PC-3 (cell line): ENCODE data around the gene MPC2. TPM values are rescaled to one million over a fixed set of nuclear protein-coding genes. Genes with fewer than 3 reads are reported as not detected.

Experiments
- ATAC-seq: fragments of 200-7000 bp; cut with Tn5 transposase; 2 replicates; pipeline ENCODE4 v1.9.1; 2020; ENCODE audit warnings: mild to moderate bottlenecking, moderate library complexity
- BruUV-seq: library from RNA; stranded (reverse); fragments of 400-500 nt; replicated peaks from 2 replicates; lab custom pipeline; 2021; lab: Mats Ljungman, UMichigan
- CTCF ChIA-PET: fragments of 300-600 bp; sonication (Branson Sonifier 250); formaldehyde crosslinking; loops from one replicate; lab custom pipeline; 2022; ENCODE audit warnings: antibody characterized with exemption; lab: Charles Lee
- POLR2A ChIA-PET: fragments of 300-600 bp; sonication (Branson Sonifier 250); formaldehyde crosslinking; loops from one replicate; lab custom pipeline; 2022; ENCODE audit warnings: antibody characterized with exemption; ENCODE audit not compliant: unreplicated experiment; lab: Charles Lee
- DNase-seq: peaks from one replicate; pipeline ENCODE4 v3.0.0-alpha.2; 2015
- H2AFZ ChIP-seq: fragments of 300-600 bp; sonication (generic); 2 replicates; pipeline ENCODE4 v1.6.0; 2016; ENCODE audit warnings: antibody characterized with exemption, low read length
- H3F3A ChIP-seq: fragments of 300-600 bp; sonication (generic); one replicate; pipeline ENCODE4 v1.6.0; 2017; ENCODE audit warnings: antibody characterized with exemption, low read length, control low read depth, mild to moderate bottlenecking; ENCODE audit not compliant: unreplicated experiment
- H3K27ac ChIP-seq: fragments of 300-600 bp; sonication (generic); 2 replicates; pipeline ENCODE4 v1.5.1; 2016; ENCODE audit warnings: mild to moderate bottlenecking, low read length
- H3K27me3 ChIP-seq: fragments of 300-600 bp; sonication (generic); 2 replicates; pipeline ENCODE4 v1.6.1; 2016; ENCODE audit warnings: low read length, mixed read lengths
- H3K36me3 ChIP-seq: fragments of 300-600 bp; sonication (generic); 2 replicates; pipeline ENCODE4 v1.6.1; 2016; ENCODE audit warnings: low read depth, mixed run types, low read length, mixed read lengths
- H3K4me1 ChIP-seq: fragments of 300-600 bp; sonication (generic); 2 replicates; pipeline ENCODE4 v1.5.1; 2016; ENCODE audit warnings: low read length; ENCODE audit not compliant: insufficient read depth
- H3K4me2 ChIP-seq: fragments of 300-600 bp; sonication (generic); 2 replicates; pipeline ENCODE4 v1.6.0; 2016; ENCODE audit warnings: low read length
- H3K4me3 ChIP-seq: fragments of 300-600 bp; sonication (generic); 2 replicates; pipeline ENCODE4 v1.5.1; 2016; ENCODE audit warnings: mild to moderate bottlenecking, low read length, mixed read lengths
- H3K79me2 ChIP-seq: fragments of 300-600 bp; sonication (generic); 2 replicates; pipeline ENCODE4 v1.6.1; 2017; ENCODE audit warnings: low read length, mixed read lengths
- H3K9ac ChIP-seq: fragments of 300-600 bp; sonication (generic); 2 replicates; pipeline ENCODE4 v1.6.0; 2016; ENCODE audit warnings: mild to moderate bottlenecking, low read length
- H3K9me2 ChIP-seq: fragments of 300-600 bp; sonication (generic); replicated peaks from 2 replicates; pipeline ENCODE4 v1.6.1; 2016; ENCODE audit warnings: mixed run types, low read length, mixed read lengths
- H3K9me3 ChIP-seq: fragments of 300-600 bp; sonication (generic); 2 replicates; pipeline ENCODE4 v1.6.1; 2016; ENCODE audit warnings: low read length, mixed read lengths
- H4K20me1 ChIP-seq: fragments of 300-600 bp; sonication (generic); 2 replicates; pipeline ENCODE4 v1.6.1; 2016; ENCODE audit warnings: low read length, mixed read lengths
- CTCF ChIP-seq: fragments of 300-600 bp; sonication (generic); conservative IDR thresholded peaks from 2 replicates; pipeline ENCODE4 v1.5.1; 2017; ENCODE audit warnings: antibody characterized with exemption, low read depth, mild to moderate bottlenecking, low read length
- EZH2 ChIP-seq: fragments of 300-600 bp; sonication (generic); IDR thresholded peaks from one replicate; pipeline ENCODE4 v1.6.1; 2017; ENCODE audit warnings: antibody characterized with exemption, mild to moderate bottlenecking, low read length; ENCODE audit not compliant: unreplicated experiment
- EZH2phosphoT487 ChIP-seq: fragments of 300-600 bp; sonication (generic); IDR thresholded peaks from 2 replicates; pipeline ENCODE4 v1.6.1; 2018; ENCODE audit warnings: mild to moderate bottlenecking, antibody characterized with exemption, low read length, borderline replicate concordance
- intact Hi-C: fragments of 100-400 bp; cut with micrococcal nuclease; formaldehyde crosslinking; loops from 2 replicates; pipeline ENCODE4 v1.9.0; 2023
- total RNA-seq: library from RNA; depleted of rRNA; stranded (reverse); fragments of >200 nt; gene quantifications from 2 replicates; pipeline ENCODE4 v1.2.3, GENCODE V29; 2014

Gene MPC2
- total RNA-seq, 1 experiment from 2014 or later: 60.8 TPM

- H3F3A ChIP-seq: no peaks in the 10 kb centered on the region
- no peak for TF ChIP-seq EZH2phosphoT487
- TF ChIP-seq CTCF: no peak
- TF ChIP-seq EZH2: no peak
- no peak overlapping the region for H2AFZ ChIP-seq
- H3K9me2 ChIP-seq: no peaks in the 10 kb centered on the region
- no TSS peak for BruUV-seq
- no peak overlapping the region for H3K27ac ChIP-seq
- DNase-seq: no peak
- no peak for ATAC-seq
- intact Hi-C loops: no loop called here
- no peak overlapping the region for H3K4me3 ChIP-seq
- POLR2A ChIA-PET: interaction anchor here (0.6 kb wide), 1 partner anchor 11 kb away, joined by 4 read pairs; no protein-coding TSS in a partner anchor
- no peaks in the 10 kb centered on the region for H3K9me3 ChIP-seq
- no peak overlapping the region for H3K9ac ChIP-seq
- no peak overlapping the region for H3K4me2 ChIP-seq
- no peaks in the 10 kb centered on the region for H4K20me1 ChIP-seq
- no peaks in the 10 kb centered on the region for H3K27me3 ChIP-seq
- CTCF ChIA-PET: no interaction called here
- H3K79me2 ChIP-seq: peaks cover 28% of the 10 kb centered on the region
- H3K36me3 ChIP-seq: no peaks in the 10 kb centered on the region; the same call in 1 of the 2 replicates
- peaks cover 2% of the 10 kb centered on the region for H3K4me1 ChIP-seq
Measured at GRCh38 chr1:167928457-167928852, 8.4 kb downstream of the MPC2 start.

GRCh38 chr1:167927046-167927754, 9.7 kb downstream of the MPC2 start:
- Histone ChIP-seq H3K27ac (no peak overlapping the region), H3K4me3 (no peak overlapping the region), H3K4me2 (no peak overlapping the region)

More at GRCh38 chr1:167927046-167927754, 9.7 kb downstream of the MPC2 start:
- TF ChIP-seq EZH2phosphoT487 (no peak), CTCF (no peak), EZH2 (no peak)
- Histone ChIP-seq H3K27me3 (no peaks in the 10 kb centered on the region), H3K36me3 (peaks cover 3% of the 10 kb centered on the region; the same call in 1 of the 2 replicates), H3K9me2 (no peaks in the 10 kb centered on the region), H3K9me3 (no peaks in the 10 kb centered on the region), H3K79me2 (peaks cover 15% of the 10 kb centered on the region), H3K4me1 (peaks cover 12% of the 10 kb centered on the region), H4K20me1 (no peaks in the 10 kb centered on the region), H3K9ac (no peak overlapping the region), H2AFZ (no peak overlapping the region), H3F3A (no peaks in the 10 kb centered on the region)
- no TSS peak for BruUV-seq
- POLR2A ChIA-PET: no interaction called here
- ATAC-seq: no peak
- intact Hi-C loops: no loop called here
- CTCF ChIA-PET: no interaction called here
- no peak for DNase-seq
